Measurements from ENCODE around the gene ANKRD39.

DNA sequence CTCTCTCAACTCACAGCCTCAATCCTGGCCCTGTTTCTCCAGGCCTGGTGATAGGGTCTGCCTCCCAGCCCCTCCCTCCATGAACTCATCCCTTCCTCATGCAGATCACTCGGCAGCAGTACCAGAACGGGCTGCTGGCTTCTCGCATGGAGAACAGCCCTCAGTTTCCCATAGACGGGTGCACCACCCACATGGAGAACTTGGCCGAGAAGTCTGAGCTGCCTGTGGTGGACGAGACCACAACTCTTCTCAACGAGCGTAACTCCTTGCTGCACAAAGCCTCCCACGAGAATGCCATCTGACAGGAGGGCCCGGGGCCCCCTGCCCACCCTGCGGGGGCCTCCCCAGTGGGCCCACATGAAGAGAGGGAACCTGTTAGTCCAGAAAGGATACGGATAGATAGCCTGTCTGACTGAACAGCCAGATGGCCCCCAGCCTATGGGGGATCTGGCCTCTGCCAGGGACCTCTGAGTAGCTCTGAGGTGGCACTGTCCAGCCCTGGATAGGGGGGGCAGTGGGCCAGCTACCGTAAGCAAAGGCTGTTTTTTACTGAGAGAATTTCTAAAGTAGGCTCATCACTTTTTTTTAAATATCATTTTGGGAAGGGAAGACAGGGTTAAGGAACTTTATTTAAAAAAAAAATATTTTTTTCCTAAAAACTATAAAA lies 48.5 kb downstream of the ANKRD39 start:
- no peak for TF ChIP-seq POLR2AphosphoS5 (IDR thresholded peaks at IDR 0.05; ENCODE audit: low read depth, low read length)
- no peak for TF ChIP-seq SIN3A (IDR thresholded peaks at IDR 0.05; ENCODE audit: borderline replicate concordance, insufficient read depth, low read length)
- TF ChIP-seq TAF1 (IDR thresholded peaks at IDR 0.05; ENCODE audit: borderline replicate concordance, insufficient read depth, low read length) = no peak
- TF ChIP-seq, protein P1, sequence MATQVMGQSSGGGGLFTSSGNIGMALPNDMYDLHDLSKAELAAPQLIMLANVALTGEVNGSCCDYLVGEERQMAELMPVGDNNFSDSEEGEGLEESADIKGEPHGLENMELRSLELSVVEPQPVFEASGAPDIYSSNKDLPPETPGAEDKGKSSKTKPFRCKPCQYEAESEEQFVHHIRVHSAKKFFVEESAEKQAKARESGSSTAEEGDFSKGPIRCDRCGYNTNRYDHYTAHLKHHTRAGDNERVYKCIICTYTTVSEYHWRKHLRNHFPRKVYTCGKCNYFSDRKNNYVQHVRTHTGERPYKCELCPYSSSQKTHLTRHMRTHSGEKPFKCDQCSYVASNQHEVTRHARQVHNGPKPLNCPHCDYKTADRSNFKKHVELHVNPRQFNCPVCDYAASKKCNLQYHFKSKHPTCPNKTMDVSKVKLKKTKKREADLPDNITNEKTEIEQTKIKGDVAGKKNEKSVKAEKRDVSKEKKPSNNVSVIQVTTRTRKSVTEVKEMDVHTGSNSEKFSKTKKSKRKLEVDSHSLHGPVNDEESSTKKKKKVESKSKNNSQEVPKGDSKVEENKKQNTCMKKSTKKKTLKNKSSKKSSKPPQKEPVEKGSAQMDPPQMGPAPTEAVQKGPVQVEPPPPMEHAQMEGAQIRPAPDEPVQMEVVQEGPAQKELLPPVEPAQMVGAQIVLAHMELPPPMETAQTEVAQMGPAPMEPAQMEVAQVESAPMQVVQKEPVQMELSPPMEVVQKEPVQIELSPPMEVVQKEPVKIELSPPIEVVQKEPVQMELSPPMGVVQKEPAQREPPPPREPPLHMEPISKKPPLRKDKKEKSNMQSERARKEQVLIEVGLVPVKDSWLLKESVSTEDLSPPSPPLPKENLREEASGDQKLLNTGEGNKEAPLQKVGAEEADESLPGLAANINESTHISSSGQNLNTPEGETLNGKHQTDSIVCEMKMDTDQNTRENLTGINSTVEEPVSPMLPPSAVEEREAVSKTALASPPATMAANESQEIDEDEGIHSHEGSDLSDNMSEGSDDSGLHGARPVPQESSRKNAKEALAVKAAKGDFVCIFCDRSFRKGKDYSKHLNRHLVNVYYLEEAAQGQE (IDR thresholded peaks at IDR 0.05; ENCODE audit: insufficient read depth in 1 of 2, low read depth in 2 of 2, low read length in 2 of 2) = no peak

Measured in PFSK-1 (cell line).